ENCODE measurements around the gene FRMD4B. TPM values are rescaled to one million over a fixed set of nuclear protein-coding genes. Genes with fewer than 3 reads are reported as not detected.

Gene FRMD4B
- total and polyA plus RNA-seq, 10 of the 15 experiments (the other 5 are each of a cell fraction or from before 2014, with no cell fraction given), result 3.9 to 11.4 (median 8.0) TPM

GRCh38 chr3:69142090-69142489 lies 243.8 kb downstream of the FRMD4B start:
- ChIA-PET CTCF (interaction anchor here (0.6 to 3.4 kb wide), 3 partner anchors 20 to 258 kb away, joined by 3 to 16 read pairs (median 3); no protein-coding TSS in a partner anchor), POLR2A (no interaction called here), SMC1A (ENCODE audit: uncharacterized antibody, unreplicated experiment) (no interaction called here), RAD21 (ENCODE audit: unreplicated experiment) (no interaction called here)
- in situ Hi-C loops (cut with MboI) (no loop called here), intact Hi-C loops (cut with micrococcal nuclease; ENCODE audit: unreplicated experiment) (no loop called here)
- H3K27ac ChIP-seq (ENCODE audit: control insufficient read depth, insufficient read depth), result no peak overlapping the region
- DNase-seq (ENCODE audit: low read depth, low spot score) (no peak), ATAC-seq (no peak), FAIRE-seq (no peak)
- H3K4me2 ChIP-seq (ENCODE audit: control insufficient read depth, insufficient read depth), result no peak overlapping the region
- TF ChIP-seq JUND (IDR thresholded peaks at IDR 0.05; ENCODE audit: low read depth, low read length) (no peak), NR2C2 (IDR thresholded peaks at IDR 0.05; ENCODE audit: borderline replicate concordance, control insufficient read depth, insufficient read length, low read depth) (no peak), FOS (IDR thresholded peaks at IDR 0.05; ENCODE audit: borderline replicate concordance, extremely low read depth, insufficient read length) (no peak), GATAD2B (conservative IDR thresholded peaks at IDR 0.05; ENCODE audit: low read depth) (no peak), STAT1 (conservative IDR thresholded peaks at IDR 0.05) (no peak), TAF1 (IDR thresholded peaks at IDR 0.05; ENCODE audit: borderline replicate concordance, low read depth, low read length) (no peak), MYB (IDR thresholded peaks at IDR 0.05; ENCODE audit: borderline replicate concordance, low read depth, low read length) (no peak), NBN (IDR thresholded peaks at IDR 0.05) (no peak), CBX3 (IDR thresholded peaks at IDR 0.05; ENCODE audit: borderline replicate concordance, low read depth) (no peak), ELK1 (IDR thresholded peaks at IDR 0.05; ENCODE audit: low read depth, low read length) (no peak), CHD4 (IDR thresholded peaks at IDR 0.05) (no peak), ZNF24 (IDR thresholded peaks at IDR 0.05) (no peak), STAT3 (IDR thresholded peaks at IDR 0.05; ENCODE audit: low read depth, low read length) (no peak), E2F4 (IDR thresholded peaks at IDR 0.05; ENCODE audit: low read depth, low read length) (no peak), POU2F2 (IDR thresholded peaks at IDR 0.05; ENCODE audit: borderline replicate concordance, low read depth, low read length) (no peak), HSF1 (IDR thresholded peaks at IDR 0.05; ENCODE audit: low read depth, low read length) (no peak), EZH2 (IDR thresholded peaks at IDR 0.05; ENCODE audit: borderline replicate concordance, control insufficient read depth, low read depth, low read length) (no peak), JUNB (IDR thresholded peaks at IDR 0.05) (no peak)
- no peaks in the 10 kb centered on the region for H3K27me3 ChIP-seq (replicated peaks in 1 of 2; ENCODE audit: control insufficient read depth in 2 of 2, insufficient read depth in 2 of 2, low read length in 1 of 2)
- no peak overlapping the region for H3K9ac ChIP-seq (ENCODE audit: control insufficient read depth, insufficient read depth, low read length)
- H3K79me2 ChIP-seq (ENCODE audit: control insufficient read depth, insufficient read depth, low read length), result no peaks in the 10 kb centered on the region
- BruUV-seq (replicated peaks), result no TSS peak
- no peak overlapping the region for H2AFZ ChIP-seq (ENCODE audit: control insufficient read depth, low read depth, low read length)
- no peak overlapping the region for H3K4me3 ChIP-seq
- no peaks in the 10 kb centered on the region for H3K36me3 ChIP-seq (ENCODE audit: control insufficient read depth in 2 of 2, insufficient read depth in 2 of 2, low read length in 1 of 2)
- no peaks in the 10 kb centered on the region for H3K9me3 ChIP-seq (replicated peaks; ENCODE audit: control insufficient read depth, insufficient read depth, low read length)
- no peaks in the 10 kb centered on the region for H4K20me1 ChIP-seq (ENCODE audit: control insufficient read depth, insufficient read depth)
- H3K4me1 ChIP-seq (ENCODE audit: control insufficient read depth, insufficient read depth, low read length), result no peaks in the 10 kb centered on the region
- WGBS (ENCODE audit: insufficient coverage, insufficient replicate concordance, low lambda C conversion rate, missing lambda C conversion rate), result 10% methylated on average over 3 of the region's 3 CpGs
